ENCODE data around the gene TBC1D14.

GRCh38 chr4:6984612-6985425 is 75.2 kb downstream of the TBC1D14 start:
- TF ChIP-seq ARHGAP35 (IDR thresholded peaks at IDR 0.05; ENCODE audit: partially characterized antibody) (no peak), FOXK1 (CRISPR knock-in tag; IDR thresholded peaks at IDR 0.05; ENCODE audit: borderline replicate concordance) (no peak), ZNF449 (CRISPR knock-in tag; IDR thresholded peaks at IDR 0.05) (no peak), ELF4 (CRISPR knock-in tag; IDR thresholded peaks at IDR 0.05) (no peak), MXI1 (IDR thresholded peaks at IDR 0.05; ENCODE audit: low read depth, low read length) (no peak)

Measured in K562 (cell line).